Endothelial cell (in vitro differentiated cells): ENCODE data around the gene SASH1. TPM values are rescaled to one million over a fixed set of nuclear protein-coding genes. Genes with fewer than 3 reads are reported as not detected.

ENCODE experiments used
- DNase-seq: peaks from one replicate; pipeline ENCODE4 v3.0.0; 2021; ENCODE audit warnings: low spot score
- H3K27ac Mint-ChIP-seq: one replicate; pipeline ENCODE4 v1.8.0; 2021; ENCODE audit warnings: mixed read lengths, inconsistent platforms; ENCODE audit not compliant: unreplicated experiment
- H3K27me3 Mint-ChIP-seq: one replicate; pipeline ENCODE4 v1.8.0; 2021; ENCODE audit warnings: mild to moderate bottlenecking, moderate library complexity, mixed read lengths, inconsistent platforms; ENCODE audit not compliant: unreplicated experiment
- H3K36me3 Mint-ChIP-seq: one replicate; pipeline ENCODE4 v1.8.0; 2021; ENCODE audit warnings: mild to moderate bottlenecking, low read depth, mixed read lengths, inconsistent platforms; ENCODE audit not compliant: unreplicated experiment
- H3K4me1 Mint-ChIP-seq: one replicate; pipeline ENCODE4 v1.8.0; 2021; ENCODE audit warnings: mild to moderate bottlenecking, mixed read lengths, inconsistent platforms; ENCODE audit not compliant: unreplicated experiment
- H3K4me3 Mint-ChIP-seq: one replicate; pipeline ENCODE4 v1.8.0; 2021; ENCODE audit warnings: mild to moderate bottlenecking, mixed read lengths, inconsistent platforms; ENCODE audit not compliant: unreplicated experiment
- H3K9me3 Mint-ChIP-seq: one replicate; pipeline ENCODE4 v1.8.0; 2021; ENCODE audit warnings: mixed read lengths, inconsistent platforms; ENCODE audit not compliant: unreplicated experiment
- total RNA-seq: library from RNA; stranded (reverse); fragmentation: NEBNext Ultra II Directional; extraction: Animal tissue kit (Norgen Biotek cat#: 25700); gene quantifications from one replicate; pipeline ENCODE4 v1.2.1, GENCODE V29; 2021; ENCODE audit not compliant: unreplicated experiment
- TF ChIP-seq, protein P1 (sequence below): fragments of 200-600 bp; sonication (generic); IDR thresholded peaks from one replicate; pipeline ENCODE4 v1.5.0; 2021; ENCODE audit warnings: antibody characterized with exemption; ENCODE audit not compliant: unreplicated experiment

Gene SASH1
- total RNA-seq, 1 donor from 2014 or later = 138 TPM

DNA sequence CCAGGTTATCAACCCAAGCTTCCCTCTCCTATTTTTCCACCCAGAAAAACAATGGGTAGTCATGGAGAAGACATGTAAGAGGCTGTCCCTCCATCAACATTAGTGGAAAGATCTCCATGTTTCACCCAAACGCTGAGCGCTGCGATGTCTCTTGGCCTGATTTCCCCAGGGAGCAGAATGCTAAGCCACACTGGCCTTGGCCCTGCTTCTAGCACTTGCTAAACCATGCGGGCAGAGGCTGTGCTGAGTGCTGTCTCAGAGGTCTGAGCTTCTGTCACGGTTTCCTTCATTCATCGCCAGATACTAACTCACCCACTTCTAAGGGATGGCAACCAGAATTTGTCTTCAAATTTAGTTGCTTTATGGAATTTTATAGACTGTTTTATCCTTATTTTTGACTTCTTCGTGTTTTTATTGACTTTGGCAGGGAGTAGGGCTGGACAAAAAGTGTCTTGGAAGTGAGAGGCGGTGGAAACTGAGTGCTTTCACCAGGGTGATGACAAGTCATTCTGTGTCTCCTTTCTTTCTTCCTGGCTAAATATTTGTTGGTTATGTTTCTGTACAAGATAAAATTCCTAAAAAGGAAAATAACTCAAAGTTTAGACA, 222.8 kb downstream of the SASH1 start:
- H3K4me1 Mint-ChIP-seq = peaks cover 10% of the 10 kb centered on the region
- peaks cover 8% of the 10 kb centered on the region for H3K36me3 Mint-ChIP-seq
- H3K9me3 Mint-ChIP-seq = no peaks in the 10 kb centered on the region
- no peak overlapping the region for H3K27ac Mint-ChIP-seq
- DNase-seq = no peak
- no peak overlapping the region for H3K4me3 Mint-ChIP-seq
- TF ChIP-seq, protein P1, sequence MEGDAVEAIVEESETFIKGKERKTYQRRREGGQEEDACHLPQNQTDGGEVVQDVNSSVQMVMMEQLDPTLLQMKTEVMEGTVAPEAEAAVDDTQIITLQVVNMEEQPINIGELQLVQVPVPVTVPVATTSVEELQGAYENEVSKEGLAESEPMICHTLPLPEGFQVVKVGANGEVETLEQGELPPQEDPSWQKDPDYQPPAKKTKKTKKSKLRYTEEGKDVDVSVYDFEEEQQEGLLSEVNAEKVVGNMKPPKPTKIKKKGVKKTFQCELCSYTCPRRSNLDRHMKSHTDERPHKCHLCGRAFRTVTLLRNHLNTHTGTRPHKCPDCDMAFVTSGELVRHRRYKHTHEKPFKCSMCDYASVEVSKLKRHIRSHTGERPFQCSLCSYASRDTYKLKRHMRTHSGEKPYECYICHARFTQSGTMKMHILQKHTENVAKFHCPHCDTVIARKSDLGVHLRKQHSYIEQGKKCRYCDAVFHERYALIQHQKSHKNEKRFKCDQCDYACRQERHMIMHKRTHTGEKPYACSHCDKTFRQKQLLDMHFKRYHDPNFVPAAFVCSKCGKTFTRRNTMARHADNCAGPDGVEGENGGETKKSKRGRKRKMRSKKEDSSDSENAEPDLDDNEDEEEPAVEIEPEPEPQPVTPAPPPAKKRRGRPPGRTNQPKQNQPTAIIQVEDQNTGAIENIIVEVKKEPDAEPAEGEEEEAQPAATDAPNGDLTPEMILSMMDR = no peak
- H3K27me3 Mint-ChIP-seq = peaks cover 8% of the 10 kb centered on the region

DNA sequence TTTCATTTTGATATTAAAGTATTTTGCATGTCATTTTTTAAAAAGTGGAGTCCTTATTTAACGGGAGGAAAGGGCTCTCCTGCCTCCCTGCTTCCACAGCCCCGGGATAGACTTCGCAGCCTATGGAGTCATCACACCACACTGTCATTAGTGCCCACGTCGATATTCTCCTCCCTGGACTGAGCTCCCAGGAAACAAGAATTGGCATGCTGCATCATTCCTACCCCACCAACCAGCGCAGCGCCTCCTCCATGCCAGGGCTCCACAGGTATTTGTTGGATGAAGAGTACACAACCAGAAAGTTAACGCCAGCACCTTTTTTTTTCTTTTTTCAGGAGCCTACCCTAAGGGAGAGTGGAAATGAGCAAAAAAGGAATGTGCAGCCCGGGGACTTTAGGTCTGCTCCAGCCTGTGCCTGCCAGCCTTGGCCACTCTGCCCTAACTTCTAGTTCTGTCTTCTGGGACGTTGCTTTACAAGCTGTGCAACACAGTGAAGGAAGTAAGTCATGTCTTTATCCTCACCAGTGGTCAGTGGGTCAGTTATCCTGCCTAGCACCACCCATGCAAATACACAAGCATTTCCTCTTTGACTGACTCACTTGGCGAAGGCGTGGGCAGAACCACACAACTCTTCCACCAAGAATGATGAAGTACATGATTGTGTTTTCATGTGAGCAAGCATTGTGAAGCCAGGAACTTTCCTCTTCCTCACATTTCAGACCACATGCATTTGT, 223.5 kb downstream of the SASH1 start:
- no peak overlapping the region for H3K27ac Mint-ChIP-seq

DNA sequence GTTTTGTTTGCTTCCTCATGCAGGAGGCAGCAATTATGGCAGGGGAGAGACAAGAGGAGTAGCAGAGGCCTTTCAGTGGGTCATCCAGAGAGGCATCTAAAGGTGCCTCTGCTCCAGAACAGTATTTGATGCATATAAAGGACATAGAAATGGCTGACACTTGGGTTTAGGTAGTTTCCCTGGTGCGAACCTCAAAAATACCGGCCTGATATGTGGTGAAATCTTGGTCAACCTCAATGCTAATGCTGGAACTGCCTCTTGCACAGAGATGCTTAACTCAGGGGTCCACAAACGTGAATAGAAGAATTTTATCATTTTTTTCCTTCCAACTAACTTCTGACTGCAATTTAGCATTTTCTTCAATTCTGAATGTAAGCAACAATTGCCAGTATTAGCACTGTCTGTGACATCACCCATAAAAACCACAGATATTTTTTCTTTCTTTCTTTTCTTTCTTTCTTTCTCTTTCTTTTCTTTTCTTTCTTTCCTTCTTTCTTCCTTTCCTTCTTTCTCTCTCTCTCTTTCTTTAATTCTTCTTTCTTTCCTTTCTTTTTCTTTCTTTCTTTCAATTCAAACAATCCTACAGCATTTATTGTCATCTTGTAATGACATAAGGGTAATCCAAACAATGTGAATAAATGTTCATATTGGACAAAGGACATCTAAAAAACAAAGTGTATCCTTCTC, 224.2 kb downstream of the SASH1 start:
- peaks cover 15% of the 10 kb centered on the region for H3K4me1 Mint-ChIP-seq
- H3K9me3 Mint-ChIP-seq = no peaks in the 10 kb centered on the region
- TF ChIP-seq, protein P1 = no peak
- peak overlapping the region; percentile 22 for H3K27ac Mint-ChIP-seq
- H3K4me3 Mint-ChIP-seq = no peak overlapping the region
- peaks cover 8% of the 10 kb centered on the region for H3K36me3 Mint-ChIP-seq
- peaks cover 5% of the 10 kb centered on the region for H3K27me3 Mint-ChIP-seq
- no peak for DNase-seq

More for the DNA sequence above, 223.5 kb downstream of the SASH1 start:
- H3K36me3 Mint-ChIP-seq = peaks cover 8% of the 10 kb centered on the region
- peaks cover 6% of the 10 kb centered on the region for H3K27me3 Mint-ChIP-seq
- no peak overlapping the region for H3K4me3 Mint-ChIP-seq
- TF ChIP-seq, protein P1 = no peak
- H3K4me1 Mint-ChIP-seq = peaks cover 15% of the 10 kb centered on the region
- no peak for DNase-seq
- no peaks in the 10 kb centered on the region for H3K9me3 Mint-ChIP-seq

DNA sequence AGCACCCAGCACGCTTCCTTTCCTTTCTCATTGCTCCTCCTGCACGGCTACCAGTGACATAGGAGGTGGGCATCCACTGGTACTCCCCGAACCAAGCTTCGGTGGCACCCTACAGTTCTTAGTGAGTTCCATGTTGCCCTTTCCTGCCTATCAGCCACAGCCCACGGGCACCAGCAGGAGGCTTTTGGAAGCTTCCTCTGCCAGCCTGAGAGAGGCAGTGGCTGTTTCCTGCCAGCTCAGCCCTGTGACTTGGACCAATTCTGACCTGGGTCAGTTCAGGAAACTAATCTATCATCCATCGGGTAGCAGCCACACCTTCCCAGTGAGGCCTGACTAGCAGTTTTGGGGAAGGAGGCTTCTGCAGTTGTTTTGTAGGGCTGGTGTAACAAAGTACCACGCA, 227.8 kb downstream of the SASH1 start:
- TF ChIP-seq, protein P1 = no peak

More for the DNA sequence above, 227.8 kb downstream of the SASH1 start:
- H3K4me1 Mint-ChIP-seq = peaks cover 13% of the 10 kb centered on the region
- H3K9me3 Mint-ChIP-seq = no peaks in the 10 kb centered on the region
- H3K36me3 Mint-ChIP-seq = no peaks in the 10 kb centered on the region
- no peak overlapping the region for H3K4me3 Mint-ChIP-seq
- no peak overlapping the region for H3K27ac Mint-ChIP-seq
- DNase-seq = no peak
- no peaks in the 10 kb centered on the region for H3K27me3 Mint-ChIP-seq
